Esophagus (tissue), 2 donors: ENCODE data around the gene LRP1B. TPM values are rescaled to one million over a fixed set of nuclear protein-coding genes. Genes with fewer than 3 reads are reported as not detected.
"Not testable (repeated sequence)": the region's sequence is repeated elsewhere in the genome, so short reads cannot be mapped to it uniquely, and the experiment has no call there.

Source experiments
- H3K27ac ChIP-seq, 2 donors: one replicate each; pipeline ENCODE4 v1.5.1; 2013; ENCODE audit warnings: low read depth in 2 of 2, mild to moderate bottlenecking in 2 of 2, inconsistent platforms in 1 of 2, low read length in 1 of 2, moderate library complexity in 1 of 2
- H3K27me3 ChIP-seq, 2 donors: one replicate each; pipeline ENCODE4 v1.6.1; 2013; ENCODE audit warnings: low read length in 2 of 2, control low read depth in 1 of 2, mild to moderate bottlenecking in 1 of 2; ENCODE audit not compliant: insufficient read depth in 2 of 2, control insufficient read depth in 1 of 2
- H3K36me3 ChIP-seq, 2 donors: one replicate each; pipeline ENCODE4 v1.6.1; 2013; ENCODE audit warnings: low read length in 1 of 2; ENCODE audit not compliant: control insufficient read depth in 2 of 2, insufficient read depth in 2 of 2
- H3K4me1 ChIP-seq, 2 donors: one replicate each; pipeline ENCODE4 v1.6.1; 2013; ENCODE audit warnings: low read length in 1 of 2; ENCODE audit not compliant: control insufficient read depth in 2 of 2, insufficient read depth in 2 of 2
- H3K4me3 ChIP-seq, 2 donors: one replicate each; pipeline ENCODE4 v1.5.1; 2013; ENCODE audit warnings: low read length in 2 of 2, mild to moderate bottlenecking in 2 of 2, low read depth in 1 of 2, moderate library complexity in 1 of 2
- H3K9me3 ChIP-seq, 2 donors: one replicate each; pipeline ENCODE4 v1.6.1; 2013; ENCODE audit warnings: mild to moderate bottlenecking in 2 of 2, low read depth in 1 of 2, low read length in 1 of 2, moderate library complexity in 1 of 2; ENCODE audit not compliant: control insufficient read depth in 2 of 2, insufficient read depth in 1 of 2
- WGBS, 2 donors: extraction: QIAGEN DNeasy Blood & Tissue Kit; methylation state at CpG; one replicate each; pipeline ENCODE4 v1.1.7; 2013; 5-methylcytosine and 5-hydroxymethylcytosine counted together
- polyA plus RNA-seq, 2 donors: library from polyadenylated mRNA; stranded (reverse); fragments of 200-250 nt; gene quantifications; one replicate each; pipeline ENCODE4 v1.2.3, GENCODE V29; 2013
- donor health status: healthy with polysubstance abuse.
- donor health status: Bipolar disorder and iron deficiency.

LRP1B gene
- polyA plus RNA-seq, 2 donors: 0.02 to 0.10 TPM

GRCh38 chr2:140565756-140566155, 1565.1 kb downstream of the LRP1B start:
- Histone ChIP-seq H3K4me1 (no peaks in the 10 kb centered on the region), H3K9me3 (peaks cover 0 to 2% of the 10 kb centered on the region in 2 donors), H3K27ac (no peak overlapping the region), H3K36me3 (no peaks in the 10 kb centered on the region), H3K4me3 (no peak overlapping the region), H3K27me3 (no peaks in the 10 kb centered on the region)
- WGBS, 2 donors: 59 to 75% methylated on average over 3 of the region's 3 CpGs

GRCh38 chr2:140555701-140556100, 1575.1 kb downstream of the LRP1B start:
- H3K27ac ChIP-seq: no peak overlapping the region
- no peaks in the 10 kb centered on the region for H3K4me1 ChIP-seq
- 78 to 97% methylated on average over 2 of the region's 2 CpGs for WGBS, 2 donors
- H3K36me3 ChIP-seq: no peaks in the 10 kb centered on the region
- H3K27me3 ChIP-seq: no peaks in the 10 kb centered on the region
- no peak overlapping the region for H3K4me3 ChIP-seq
- no peaks in the 10 kb centered on the region for H3K9me3 ChIP-seq

DNA sequence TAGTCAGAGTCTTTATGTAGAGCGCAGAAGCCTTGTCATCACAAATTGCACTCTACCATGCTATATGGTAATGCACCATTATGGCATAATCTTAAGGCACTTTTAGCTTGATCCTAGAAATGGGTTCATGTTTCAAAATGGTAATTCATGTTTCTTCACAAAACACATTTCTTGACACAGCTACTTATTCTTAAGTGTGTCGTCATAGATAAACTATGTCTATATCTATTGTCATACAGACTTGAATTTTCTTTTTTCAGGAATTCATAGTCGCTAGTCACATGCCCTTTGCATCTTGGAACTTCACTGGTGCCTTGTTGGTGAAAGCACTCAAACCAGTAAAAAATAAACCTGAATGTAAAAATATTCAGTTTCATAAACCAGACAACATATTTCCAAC, 1578.2 kb downstream of the LRP1B start:
- H3K36me3 ChIP-seq: no peaks in the 10 kb centered on the region
- H3K27me3 ChIP-seq: no peaks in the 10 kb centered on the region
- H3K4me3 ChIP-seq: no peak overlapping the region
- no peaks in the 10 kb centered on the region for H3K9me3 ChIP-seq
- H3K4me1 ChIP-seq: no peaks in the 10 kb centered on the region
- no peak overlapping the region for H3K27ac ChIP-seq
- 86 to 98% methylated on average over 3 of the region's 3 CpGs for WGBS, 2 donors

DNA sequence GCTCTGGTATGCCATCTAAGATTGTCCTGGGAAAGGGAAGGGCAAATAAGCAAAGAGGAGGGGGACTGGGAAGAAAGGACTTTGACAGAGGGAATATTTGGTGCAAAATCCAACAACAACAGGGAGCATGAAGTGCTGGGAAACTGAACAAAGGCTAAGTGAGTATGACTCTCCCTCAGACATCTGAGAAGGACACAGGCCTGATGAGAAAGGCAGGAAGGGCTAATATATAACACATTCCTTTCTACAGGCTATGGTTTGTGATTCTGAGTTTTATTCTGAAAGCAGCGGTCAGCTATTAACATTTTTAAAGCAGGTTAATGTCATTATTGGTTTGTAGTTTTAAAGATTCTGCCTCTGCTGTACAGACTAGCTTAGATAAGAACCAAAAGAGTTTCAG, 1579.5 kb downstream of the LRP1B start:
- H3K4me1 ChIP-seq: no peaks in the 10 kb centered on the region
- 84 to 91% methylated on average over 1 of the region's 1 CpG for WGBS, 2 donors
- no peaks in the 10 kb centered on the region for H3K9me3 ChIP-seq

DNA sequence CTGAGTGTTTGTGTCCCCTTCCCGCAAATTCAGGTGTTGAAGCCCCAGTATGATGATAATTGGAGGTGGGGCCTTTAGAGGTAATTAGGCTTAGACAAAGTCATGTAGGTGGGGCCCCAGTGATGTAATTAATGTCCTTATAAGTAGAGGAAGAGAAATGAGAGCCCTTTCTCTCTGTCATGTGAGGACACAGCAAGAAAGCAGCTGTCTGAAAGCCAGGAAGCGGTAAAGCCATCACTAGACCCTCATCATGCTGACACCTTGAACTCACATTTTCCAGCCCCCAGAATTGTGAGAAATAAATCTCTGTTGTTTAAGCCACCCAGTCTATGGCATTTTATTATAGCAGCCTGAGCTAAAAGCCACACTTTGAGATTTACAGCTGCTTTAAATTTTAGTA, 1580.0 kb downstream of the LRP1B start:
- H3K36me3 ChIP-seq: no peaks in the 10 kb centered on the region
- 87 to 95% methylated on average over 2 of the region's 2 CpGs for WGBS, 2 donors

More for the DNA sequence above, 1579.5 kb downstream of the LRP1B start:
- H3K36me3 ChIP-seq: no peaks in the 10 kb centered on the region
- H3K27ac ChIP-seq: no peak overlapping the region
- no peak overlapping the region for H3K4me3 ChIP-seq
- H3K27me3 ChIP-seq: no peaks in the 10 kb centered on the region

DNA sequence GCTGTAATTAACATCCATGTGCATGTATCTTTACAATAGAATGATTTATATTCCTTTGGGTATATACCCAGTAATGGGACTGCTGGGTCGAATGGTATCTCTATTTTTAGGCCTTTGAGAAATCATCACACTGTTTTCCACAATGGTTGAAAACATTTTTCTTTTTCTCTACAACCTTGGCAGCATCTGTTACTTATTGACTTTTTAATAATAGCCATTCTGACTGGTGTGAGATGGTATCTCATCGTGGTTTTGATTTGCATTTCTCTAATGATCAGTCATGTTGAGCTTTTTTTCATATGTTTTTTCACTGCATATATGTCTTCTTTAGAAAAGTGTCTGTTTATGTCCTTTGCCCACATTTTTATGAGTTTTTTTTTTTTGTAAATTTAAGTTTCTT, 1586.0 kb downstream of the LRP1B start:
- not testable (repeated sequence) for H3K27ac ChIP-seq, H3K4me3 ChIP-seq, H3K4me1 ChIP-seq, H3K27me3 ChIP-seq, H3K36me3 ChIP-seq, H3K9me3 ChIP-seq
- 59 to 62% methylated on average over 2 of the region's 2 CpGs for WGBS, 2 donors

More for the DNA sequence above, 1580.0 kb downstream of the LRP1B start:
- Histone ChIP-seq H3K27ac (no peak overlapping the region), H3K4me3 (no peak overlapping the region), H3K9me3 (no peaks in the 10 kb centered on the region), H3K27me3 (no peaks in the 10 kb centered on the region), H3K4me1 (no peaks in the 10 kb centered on the region)

DNA sequence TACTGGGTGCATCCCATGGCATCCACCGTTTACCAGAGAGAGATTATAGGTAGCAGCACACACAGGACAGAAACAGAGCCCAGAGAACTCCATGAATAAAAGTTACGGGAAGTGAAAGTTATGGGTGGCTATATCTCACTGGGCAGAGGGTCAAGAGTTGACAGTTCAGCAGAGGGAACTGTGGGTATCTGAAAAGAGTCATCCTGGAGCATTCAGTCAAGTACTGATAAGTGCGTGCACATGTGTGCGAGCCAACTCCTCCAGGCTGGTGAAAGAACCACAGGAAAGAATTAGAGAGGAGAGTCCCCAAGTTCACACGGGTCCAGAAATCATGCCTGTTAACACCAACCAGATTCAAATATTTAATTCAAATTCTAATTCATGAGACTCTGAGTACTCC, 1588.2 kb downstream of the LRP1B start:
- H3K4me1 ChIP-seq: no peaks in the 10 kb centered on the region
- H3K4me3 ChIP-seq: no peak overlapping the region
- no peaks in the 10 kb centered on the region for H3K27me3 ChIP-seq
- WGBS, 2 donors: 83 to 84% methylated on average over 5 of the region's 5 CpGs
- peaks cover 0 to 2% of the 10 kb centered on the region in 2 donors for H3K9me3 ChIP-seq
- H3K27ac ChIP-seq: no peak overlapping the region
- no peaks in the 10 kb centered on the region for H3K36me3 ChIP-seq

GRCh38 chr2:140539242-140539875, 1591.5 kb downstream of the LRP1B start:
- Histone ChIP-seq H3K36me3 (no peaks in the 10 kb centered on the region), H3K9me3 (peaks cover 0 to 2% of the 10 kb centered on the region in 2 donors), H3K27ac (no peak overlapping the region), H3K4me3 (no peak overlapping the region), H3K27me3 (no peaks in the 10 kb centered on the region), H3K4me1 (no peaks in the 10 kb centered on the region)
- 77 to 82% methylated on average over 7 of the region's 7 CpGs for WGBS, 2 donors

DNA sequence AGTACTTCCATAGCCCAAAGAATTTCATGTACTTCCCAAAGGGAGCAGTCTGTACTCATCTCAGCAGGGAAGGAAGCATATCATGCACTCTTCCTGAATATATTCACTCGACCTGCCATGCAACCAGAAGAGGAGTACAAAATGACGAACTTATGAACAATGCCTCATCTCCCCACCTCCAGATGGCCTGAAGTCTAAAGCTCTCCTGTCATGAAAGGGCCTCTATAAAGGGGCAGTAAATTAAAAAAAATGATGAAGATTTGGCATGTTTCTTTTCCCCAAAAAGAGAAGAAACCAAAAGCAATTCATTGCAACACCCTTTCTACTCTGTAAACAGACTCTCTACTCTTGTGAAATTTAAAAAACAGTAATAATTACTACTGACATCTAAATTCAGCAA, 1601.1 kb downstream of the LRP1B start:
- 52 to 62% methylated on average over 2 of the region's 2 CpGs for WGBS, 2 donors
- no peaks in the 10 kb centered on the region for H3K27me3 ChIP-seq
- H3K4me1 ChIP-seq: no peaks in the 10 kb centered on the region

DNA sequence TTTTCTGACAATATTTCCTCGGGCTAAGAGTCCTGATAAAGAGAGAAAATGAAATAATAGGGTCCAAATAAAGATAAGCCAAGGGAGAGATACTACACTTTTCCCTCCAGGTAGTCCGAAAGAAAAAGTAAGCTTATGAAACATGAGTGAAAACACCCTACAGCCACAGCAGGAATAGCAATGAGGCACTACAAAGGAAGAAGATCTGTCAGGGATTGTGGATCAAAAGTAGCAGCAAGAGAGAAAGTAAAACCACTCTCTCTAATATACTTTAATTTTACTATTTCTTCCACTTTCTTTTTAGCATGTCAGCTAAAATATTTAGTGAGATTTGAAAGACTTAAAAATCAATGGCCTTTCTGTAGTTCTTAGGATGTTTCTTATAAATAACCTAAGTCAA, 1601.8 kb downstream of the LRP1B start:
- H3K9me3 ChIP-seq: peaks cover 0 to 2% of the 10 kb centered on the region in 2 donors
- WGBS, 2 donors: 59 to 65% methylated on average over 2 of the region's 2 CpGs

More for the DNA sequence above, 1601.1 kb downstream of the LRP1B start:
- peaks cover 0 to 2% of the 10 kb centered on the region in 2 donors for H3K9me3 ChIP-seq
- no peak overlapping the region for H3K27ac ChIP-seq
- no peak overlapping the region for H3K4me3 ChIP-seq
- H3K36me3 ChIP-seq: no peaks in the 10 kb centered on the region

More for the DNA sequence above, 1601.8 kb downstream of the LRP1B start:
- no peaks in the 10 kb centered on the region for H3K27me3 ChIP-seq
- H3K4me1 ChIP-seq: no peaks in the 10 kb centered on the region
- H3K36me3 ChIP-seq: no peaks in the 10 kb centered on the region
- H3K27ac ChIP-seq: no peak overlapping the region
- no peak overlapping the region for H3K4me3 ChIP-seq
